HepG2 (cell line): ENCODE measurements around the gene IL3RA. TPM values are rescaled to one million over a fixed set of nuclear protein-coding genes. Genes with fewer than 3 reads are reported as not detected.
A peak's percentile ranks its signal among the peaks of the same experiment; 100 is the strongest.

ENCODE experiments used
- DNMT3B ChIP-seq: conservative IDR thresholded peaks from 2 replicates; pipeline ENCODE4 v1.6.1; 2016; ENCODE audit warnings: missing biosample characterization, control low read depth
- ESRRA ChIP-seq: sonication (generic); formaldehyde crosslinking; IDR thresholded peaks from 2 replicates; pipeline ENCODE4 v1.5.1; 2020; ENCODE audit warnings: mild to moderate bottlenecking, low read depth, missing genetic modification reagents
- FOXO1 ChIP-seq: sonication (generic); formaldehyde crosslinking; IDR thresholded peaks from 2 replicates; pipeline ENCODE4 v1.4.0; 2020; ENCODE audit warnings: missing genetic modification reagents
- HMG20B ChIP-seq: conservative IDR thresholded peaks from 2 replicates; pipeline ENCODE4 v1.6.1; 2016; ENCODE audit warnings: missing genetic modification reagents, missing compliant biosample characterization
- HOXA9 ChIP-seq: sonication (generic); formaldehyde crosslinking; IDR thresholded peaks from 2 replicates; pipeline ENCODE4 v1.8.1; 2022; ENCODE audit warnings: missing genetic modification reagents, mild to moderate bottlenecking, moderate library complexity, borderline replicate concordance
- IRF1 ChIP-seq: sonication (generic); formaldehyde crosslinking; IDR thresholded peaks from 2 replicates; pipeline ENCODE4 v1.4.0; 2020; ENCODE audit warnings: low read depth, mild to moderate bottlenecking, missing genetic modification reagents
- JDP2 ChIP-seq: sonication (generic); formaldehyde crosslinking; IDR thresholded peaks from 2 replicates; pipeline ENCODE4 v1.8.1; 2022; ENCODE audit warnings: missing genetic modification reagents, borderline replicate concordance
- KLF12 ChIP-seq: sonication (generic); formaldehyde crosslinking; IDR thresholded peaks from 2 replicates; pipeline ENCODE4 v1.4.0; 2020; ENCODE audit warnings: missing genetic modification reagents, borderline replicate concordance
- MBNL3 ChIP-seq: fragments of 250-450 bp; sonication (Bioruptor Pico); conservative IDR thresholded peaks from 2 replicates; pipeline ENCODE4 v1.8.0; 2022; ENCODE audit warnings: mild to moderate bottlenecking, inconsistent platforms
- MEIS2 ChIP-seq: sonication (generic); formaldehyde crosslinking; IDR thresholded peaks from 2 replicates; pipeline ENCODE4 v1.9.0; 2021; ENCODE audit warnings: mild to moderate bottlenecking, missing genetic modification reagents
- POGZ ChIP-seq: sonication (generic); formaldehyde crosslinking; IDR thresholded peaks from 2 replicates; pipeline ENCODE4 v1.4.0; 2020; ENCODE audit warnings: mild to moderate bottlenecking, missing genetic modification reagents
- RARA ChIP-seq: IDR thresholded peaks from 2 replicates; pipeline ENCODE4 v1.6.1; 2016; ENCODE audit warnings: missing genetic modification reagents, missing compliant biosample characterization
- REL ChIP-seq: sonication (generic); formaldehyde crosslinking; conservative IDR thresholded peaks from 2 replicates; pipeline ENCODE4 v1.8.0; 2022; ENCODE audit warnings: mild to moderate bottlenecking, missing genetic modification reagents, moderate library complexity
- RXRA ChIP-seq: sonication (generic); formaldehyde crosslinking; IDR thresholded peaks from 2 replicates; pipeline ENCODE4 v1.5.1; 2020; ENCODE audit warnings: missing genetic modification reagents
- RXRB ChIP-seq: IDR thresholded peaks from 2 replicates; pipeline ENCODE4 v1.6.1; 2016; ENCODE audit warnings: borderline replicate concordance, missing genetic modification reagents, missing compliant biosample characterization
- SAP130 ChIP-seq: IDR thresholded peaks from 2 replicates; pipeline ENCODE4 v1.6.1; 2016; ENCODE audit warnings: low read depth
- SP5 ChIP-seq: IDR thresholded peaks from 2 replicates; pipeline ENCODE4 v1.6.1; 2016; ENCODE audit warnings: low read depth, borderline replicate concordance
- STAT6 ChIP-seq: sonication (generic); formaldehyde crosslinking; IDR thresholded peaks from 2 replicates; pipeline ENCODE4 v1.4.0; 2020; ENCODE audit warnings: missing genetic modification reagents, mild to moderate bottlenecking, borderline replicate concordance
- ZBTB33 ChIP-seq: sonication (generic); formaldehyde crosslinking; IDR thresholded peaks from 2 replicates; pipeline ENCODE4 v1.4.0; 2020; ENCODE audit warnings: missing genetic modification reagents
- ZNF20 ChIP-seq: sonication (generic); formaldehyde crosslinking; IDR thresholded peaks from 2 replicates; pipeline ENCODE4 v1.4.0; 2020; ENCODE audit warnings: mild to moderate bottlenecking, moderate library complexity, missing genetic modification reagents
- ZNF414 ChIP-seq: sonication (generic); formaldehyde crosslinking; IDR thresholded peaks from 2 replicates; pipeline ENCODE4 v1.5.0; 2020; ENCODE audit warnings: missing genetic modification reagents
- ZNF441 ChIP-seq: sonication (generic); formaldehyde crosslinking; IDR thresholded peaks from 2 replicates; pipeline ENCODE4 v1.7.0; 2021; ENCODE audit warnings: missing genetic modification reagents, borderline replicate concordance
- ZNF597 ChIP-seq: sonication (generic); formaldehyde crosslinking; IDR thresholded peaks from 2 replicates; pipeline ENCODE4 v1.5.0; 2020; ENCODE audit warnings: missing genetic modification reagents
- ZNF615 ChIP-seq: sonication (generic); formaldehyde crosslinking; IDR thresholded peaks from 2 replicates; pipeline ENCODE4 v1.5.0; 2020; ENCODE audit warnings: mild to moderate bottlenecking, missing genetic modification reagents, borderline replicate concordance
- ZNF772 ChIP-seq: sonication (generic); formaldehyde crosslinking; IDR thresholded peaks from 2 replicates; pipeline ENCODE4 v1.5.0; 2020; ENCODE audit warnings: mild to moderate bottlenecking, missing genetic modification reagents
- ZSCAN29 ChIP-seq: sonication (generic); formaldehyde crosslinking; conservative IDR thresholded peaks from 2 replicates; pipeline ENCODE4 v1.4.0; 2020; ENCODE audit warnings: mild to moderate bottlenecking, missing genetic modification reagents
- polyA plus RNA-seq, 8 experiments: library from polyadenylated mRNA; depleted of rRNA in 3 of 8; stranded (reverse) in 7 of 8; unstranded in 1 of 8; fragments of >200 nt; fragmentation: Illumina TruSeq in 4 of 8; extraction: Trizol in 4 of 8; gene quantifications; 2 replicates each; pipeline versions ENCODE4 v1.2.1 to v1.2.3, GENCODE V29; 2011 to 2016; ENCODE audit warnings: low read depth in 4 of 8, missing spikeins in 1 of 8, mixed read lengths in 1 of 8; ENCODE audit not compliant: insufficient read depth in 1 of 8
- total RNA-seq, 5 experiments: library from RNA; depleted of rRNA; stranded (reverse); fragments of >200 nt; fragmentation: Illumina TruSeq; extraction: Trizol; gene quantifications; 2 replicates each; pipeline ENCODE4 v1.2.3, GENCODE V29; 2016; ENCODE audit warnings: low read depth in 1 of 5

IL3RA gene
- total and polyA plus RNA-seq, 2 of the 13 experiments (the other 11 are each of a cell fraction or from before 2014, with no cell fraction given), result not detected

GRCh38 chrX:1391370-1391706, 54.8 kb downstream of the IL3RA start (continued):
- TF ChIP-seq ZNF615 (CRISPR knock-in tag) (no peak), IRF1 (CRISPR knock-in tag) (no peak), HMG20B (no peak), DNMT3B (CRISPR knock-in tag) (no peak), SAP130 (no peak), ZNF20 (CRISPR knock-in tag) (no peak; the same call in 1 of the 2 replicates), JDP2 (CRISPR knock-in tag) (no peak), ESRRA (peak; percentile 80), ZNF414 (CRISPR knock-in tag) (no peak), FOXO1 (CRISPR knock-in tag) (no peak), ZSCAN29 (CRISPR knock-in tag) (0 out of 2 replicates have a peak, but pooled peaks have one; percentile 25), RXRB (peak; percentile 36; the same call in 1 of the 2 replicates), POGZ (CRISPR knock-in tag) (no peak), MBNL3 (CRISPR knock-in tag) (no peak), RARA (CRISPR knock-in tag) (peak; percentile 73; the same call in 1 of the 2 replicates), KLF12 (no peak), SP5 (CRISPR knock-in tag) (peak; percentile 35; the same call in 1 of the 2 replicates), STAT6 (CRISPR knock-in tag) (peak; percentile 64; the same call in 1 of the 2 replicates), ZNF772 (CRISPR knock-in tag) (no peak), ZNF597 (CRISPR knock-in tag) (no peak), MEIS2 (CRISPR knock-in tag) (no peak), HOXA9 (CRISPR knock-in tag) (no peak), ZBTB33 (CRISPR knock-in tag) (no peak), REL (CRISPR knock-in tag) (no peak), RXRA (CRISPR knock-in tag) (peak; percentile 61; the same call in 1 of the 2 replicates), ZNF441 (CRISPR knock-in tag) (0 out of 2 replicates have a peak, but pooled peaks have one; percentile 11)
